GM18511 (cell line): ENCODE measurements around the gene AMER2.

Experiments
- ATAC-seq: cut with Tn5 transposase; IDR thresholded peaks from one replicate; pipeline ENCODE4 v1.9.1; 2021; ENCODE audit warnings: mild to moderate bottlenecking, moderate library complexity; ENCODE audit not compliant: unreplicated experiment

Gene AMER2

GRCh38 chr13:25157681-25158080 lies 14.4 kb downstream of the AMER2 start:
- no peak for ATAC-seq

- ATAC-seq: no peak
These were observed 18.4 kb downstream of the AMER2 start for GRCh38 chr13:25153736-25154135.

GRCh38 chr13:25151626-25152195 lies 20.4 kb downstream of the AMER2 start:
- ATAC-seq: no peak

GRCh38 chr13:25149711-25150110 lies 22.4 kb downstream of the AMER2 start:
- ATAC-seq: no peak

- ATAC-seq: no peak
These were observed 23.7 kb downstream of the AMER2 start for GRCh38 chr13:25148402-25148771.

- ATAC-seq: no peak
These were observed 24.3 kb downstream of the AMER2 start for GRCh38 chr13:25147638-25148401.

- ATAC-seq: no peak
These were observed 28.4 kb downstream of the AMER2 start for GRCh38 chr13:25143706-25144105.

- ATAC-seq: no peak
These were observed 31.0 kb downstream of the AMER2 start for GRCh38 chr13:25141042-25141441.

GRCh38 chr13:25137788-25138115 lies 34.3 kb downstream of the AMER2 start:
- ATAC-seq: no peak

GRCh38 chr13:25136880-25137787 lies 35.0 kb downstream of the AMER2 start:
- no peak for ATAC-seq

GRCh38 chr13:25135896-25136295 lies 36.2 kb downstream of the AMER2 start:
- no peak for ATAC-seq

- no peak for ATAC-seq
These were observed 39.2 kb downstream of the AMER2 start for GRCh38 chr13:25132751-25133390.

GRCh38 chr13:25131881-25132420 lies 40.1 kb downstream of the AMER2 start:
- no peak for ATAC-seq

- ATAC-seq: no peak
These were observed 41.1 kb downstream of the AMER2 start for GRCh38 chr13:25130944-25131343.

- ATAC-seq: no peak
These were observed 53.6 kb downstream of the AMER2 start for GRCh38 chr13:25118378-25118905.

GRCh38 chr13:25117312-25117711 lies 54.8 kb downstream of the AMER2 start:
- ATAC-seq: no peak

- no peak for ATAC-seq
These were observed 56.0 kb downstream of the AMER2 start for GRCh38 chr13:25116044-25116443.

GRCh38 chr13:25114220-25114619 lies 57.9 kb downstream of the AMER2 start:
- ATAC-seq: peak; percentile 83

GRCh38 chr13:25112695-25113255 lies 59.3 kb downstream of the AMER2 start:
- ATAC-seq: no peak
